ENCODE data around the gene UGT2B10.
"Not testable (repeated sequence)": the region's sequence is repeated elsewhere in the genome, so short reads cannot be mapped to it uniquely, and the experiment has no call there.

UGT2B10 gene
- 0 to 1.3 (median 0) reads per million in 17 experiments for total RNA-seq

DNA sequence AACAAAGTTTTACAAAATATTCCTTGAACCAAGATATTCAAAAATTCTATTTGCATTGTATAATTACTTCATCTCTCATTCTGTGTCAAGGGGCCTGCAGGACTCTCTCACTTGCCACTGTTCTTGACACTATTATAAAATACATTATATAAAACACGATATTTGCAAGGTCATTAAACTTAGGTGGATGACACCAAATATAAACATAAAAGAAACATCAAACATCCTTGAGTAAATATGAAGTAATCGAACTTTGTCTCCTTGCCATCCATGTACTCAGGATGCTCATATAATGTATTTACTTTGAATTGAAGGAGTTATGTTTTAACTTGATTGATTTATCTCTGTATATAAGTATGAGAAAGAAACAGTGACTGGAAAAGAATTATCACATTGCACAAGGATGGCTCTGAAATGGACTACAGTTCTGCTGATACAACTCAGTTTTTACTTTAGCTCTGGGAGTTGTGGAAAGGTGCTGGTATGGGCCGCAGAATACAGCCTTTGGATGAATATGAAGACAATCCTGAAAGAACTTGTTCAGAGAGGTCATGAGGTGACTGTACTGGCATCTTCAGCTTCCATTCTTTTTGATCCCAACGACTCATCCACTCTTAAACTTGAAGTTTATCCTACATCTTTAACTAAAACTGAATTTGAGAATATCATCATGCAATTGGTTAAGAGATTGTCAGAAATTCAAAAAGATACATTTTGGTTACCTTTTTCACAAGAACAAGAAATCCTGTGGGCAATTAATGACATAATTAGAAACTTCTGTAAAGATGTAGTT lies at the start of gene UGT2B10:
TSS of gene UGT2B10 (plus strand) at position 378 of the 793 bp plus-strand sequence. CDS start at position 404, 26 bp downstream.
- not testable (repeated sequence) for DNase-seq

- DNase-seq: not testable (repeated sequence)
Measured at GRCh38 chr4:68771836-68772235, 44.0 kb upstream of the UGT2B10 start.

GRCh38 chr4:68773699-68774098 lies 42.1 kb upstream of the UGT2B10 start:
- DNase-seq: no peak

GRCh38 chr4:68780232-68780631 lies 35.6 kb upstream of the UGT2B10 start:
- no peak for DNase-seq

DNA sequence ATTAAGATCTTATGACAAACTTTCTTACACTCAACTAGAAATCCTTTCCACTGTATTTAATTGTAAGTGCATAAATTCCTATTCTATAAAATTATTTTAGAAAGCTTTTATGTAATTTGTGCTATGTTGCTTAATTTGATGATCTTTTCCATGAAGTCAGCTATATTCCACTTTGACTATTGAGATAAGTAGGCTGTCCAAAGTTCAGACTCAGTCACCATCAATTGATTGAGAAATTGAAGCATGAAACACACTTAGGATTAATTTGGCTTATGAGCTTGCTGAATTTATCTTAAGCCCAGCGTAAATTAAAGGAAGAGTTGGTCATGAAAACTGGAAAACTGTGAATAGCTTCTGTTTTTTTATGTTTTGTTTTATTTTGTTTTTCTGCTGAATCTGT lies 18.7 kb upstream of the UGT2B10 start:
- no peak for DNase-seq

DNA sequence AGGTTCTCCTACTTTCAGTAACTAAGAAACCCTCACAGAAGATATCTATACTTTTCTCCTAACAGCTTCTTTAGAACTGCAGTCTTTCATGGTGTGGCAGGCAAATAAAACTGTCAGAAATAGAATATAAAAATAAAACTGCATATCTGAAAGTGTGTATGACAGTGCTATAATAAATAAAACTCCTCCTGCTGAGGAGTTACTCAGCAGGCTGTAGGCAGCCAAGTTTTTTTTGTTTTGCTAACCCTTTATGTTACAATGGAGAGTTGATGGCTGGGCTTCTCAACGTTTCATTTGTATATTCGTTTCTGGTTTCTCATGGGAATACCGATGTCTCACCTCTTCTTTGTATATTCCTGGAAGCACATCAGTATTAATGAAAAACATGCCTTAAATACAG lies 18.2 kb upstream of the UGT2B10 start:
- DNase-seq: no peak

DNA sequence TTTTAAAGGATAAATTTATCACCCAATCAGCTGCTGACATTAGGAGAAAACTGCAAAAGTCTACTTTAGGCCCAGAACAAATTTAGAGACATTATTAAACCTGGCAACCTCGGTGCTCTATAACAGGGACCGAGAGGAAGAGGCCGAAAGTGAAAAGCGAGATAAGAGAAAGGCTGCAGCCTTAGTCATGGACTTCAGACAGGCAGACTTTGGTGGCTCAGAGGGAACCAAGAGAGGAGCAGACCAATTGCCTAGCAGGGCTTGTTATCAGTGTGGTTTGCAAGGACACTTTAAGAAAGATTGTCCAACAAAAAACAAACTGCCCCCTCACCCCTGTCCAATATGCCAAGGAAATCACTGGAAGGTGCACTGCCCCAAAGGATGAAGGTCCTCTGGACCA lies 12.8 kb upstream of the UGT2B10 start:
- no peak for DNase-seq

GRCh38 chr4:68808060-68808459 lies 7.7 kb upstream of the UGT2B10 start:
- DNase-seq: no peak

GRCh38 chr4:68810919-68811318 lies 4.9 kb upstream of the UGT2B10 start:
- DNase-seq: no peak

- not testable (repeated sequence) for DNase-seq
Measured at GRCh38 chr4:68816410-68817265, 844 bp downstream of the UGT2B10 start.

GRCh38 chr4:68817386-68817785 lies 1.6 kb downstream of the UGT2B10 start:
- DNase-seq: no peak

GRCh38 chr4:68818030-68818462 lies 2.3 kb downstream of the UGT2B10 start:
- not testable (repeated sequence) for DNase-seq

DNA sequence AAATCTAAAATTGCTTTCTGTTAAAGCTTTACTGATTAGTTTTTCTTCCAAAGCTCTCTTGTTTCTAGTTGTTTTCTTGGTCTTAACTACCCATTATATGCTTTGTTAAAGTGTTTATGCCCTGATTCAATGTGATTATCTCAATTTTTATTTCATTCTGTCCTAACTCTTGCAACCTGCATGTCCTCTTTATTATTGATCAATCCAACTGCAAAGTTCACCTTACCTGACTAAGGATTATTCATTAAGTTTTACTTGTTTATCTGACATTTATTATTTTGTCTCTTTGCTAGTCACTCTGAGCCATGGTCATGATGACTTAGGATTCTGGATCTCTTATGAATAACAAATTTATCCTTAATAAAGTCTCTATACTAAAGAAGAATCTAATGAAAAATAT lies 15.8 kb downstream of the UGT2B10 start:
- DNase-seq: no peak

GRCh38 chr4:68850293-68850692 lies 34.5 kb downstream of the UGT2B10 start:
- DNase-seq: no peak

DNA sequence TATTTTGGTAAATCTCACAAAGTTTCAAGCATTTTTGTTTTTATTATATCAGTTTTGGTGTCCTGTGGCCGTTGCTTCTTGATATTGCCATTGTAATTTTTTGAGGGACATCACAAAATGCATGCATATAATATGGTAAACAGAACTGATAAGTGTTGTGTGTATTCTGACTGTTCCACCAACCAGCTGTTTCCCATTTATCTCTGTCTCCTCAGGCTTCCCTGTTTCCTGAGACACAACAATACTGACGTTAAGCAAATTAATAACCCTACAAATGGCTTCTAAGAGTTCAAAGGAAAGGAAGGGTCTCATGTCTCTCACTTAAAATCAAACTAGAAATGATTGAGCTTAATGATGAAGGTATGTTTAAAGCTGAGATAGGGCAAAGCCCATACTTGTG lies 40.0 kb downstream of the UGT2B10 start:
- DNase-seq: no peak

DNA sequence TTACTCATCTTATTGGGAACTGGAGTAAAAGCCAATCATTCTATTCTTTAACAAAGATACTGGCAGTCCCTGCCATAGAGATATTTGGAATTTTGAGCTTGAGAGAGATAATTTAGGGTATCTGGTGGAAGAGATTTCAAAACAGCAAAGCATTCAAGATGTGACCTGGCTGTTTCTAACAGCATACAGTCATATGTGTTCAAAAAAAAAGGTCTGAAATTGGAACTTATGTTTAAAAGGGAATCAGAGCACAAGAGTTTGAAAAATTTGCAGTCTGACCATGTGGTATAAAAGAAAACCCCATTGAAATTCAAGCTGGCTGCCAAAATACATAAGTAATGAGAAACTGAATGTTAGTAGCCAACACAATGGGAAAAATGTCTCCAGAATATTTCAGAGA lies 42.2 kb downstream of the UGT2B10 start:
- no peak for DNase-seq

- DNase-seq: no peak
Measured at GRCh38 chr4:68859655-68860054, 43.9 kb downstream of the UGT2B10 start.

DNA sequence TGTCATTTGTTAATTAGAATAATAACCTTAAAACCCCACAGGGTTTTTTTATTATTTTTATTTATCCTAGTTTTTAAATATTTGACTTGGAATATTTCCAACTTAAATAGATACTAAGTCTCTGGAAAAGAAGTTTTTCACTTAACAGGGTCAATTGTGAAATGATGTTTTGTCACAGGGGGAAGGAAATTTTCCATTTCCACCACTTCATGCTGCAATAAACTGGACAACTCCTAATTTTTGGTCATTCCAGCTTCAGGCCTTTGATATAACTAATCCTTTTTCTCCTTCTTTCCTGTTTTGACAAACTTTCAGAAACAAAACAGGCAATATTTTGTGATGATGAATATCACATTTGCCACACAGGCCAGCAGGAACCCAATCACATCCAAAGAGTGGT lies 45.3 kb downstream of the UGT2B10 start:
- no peak for DNase-seq

DNA sequence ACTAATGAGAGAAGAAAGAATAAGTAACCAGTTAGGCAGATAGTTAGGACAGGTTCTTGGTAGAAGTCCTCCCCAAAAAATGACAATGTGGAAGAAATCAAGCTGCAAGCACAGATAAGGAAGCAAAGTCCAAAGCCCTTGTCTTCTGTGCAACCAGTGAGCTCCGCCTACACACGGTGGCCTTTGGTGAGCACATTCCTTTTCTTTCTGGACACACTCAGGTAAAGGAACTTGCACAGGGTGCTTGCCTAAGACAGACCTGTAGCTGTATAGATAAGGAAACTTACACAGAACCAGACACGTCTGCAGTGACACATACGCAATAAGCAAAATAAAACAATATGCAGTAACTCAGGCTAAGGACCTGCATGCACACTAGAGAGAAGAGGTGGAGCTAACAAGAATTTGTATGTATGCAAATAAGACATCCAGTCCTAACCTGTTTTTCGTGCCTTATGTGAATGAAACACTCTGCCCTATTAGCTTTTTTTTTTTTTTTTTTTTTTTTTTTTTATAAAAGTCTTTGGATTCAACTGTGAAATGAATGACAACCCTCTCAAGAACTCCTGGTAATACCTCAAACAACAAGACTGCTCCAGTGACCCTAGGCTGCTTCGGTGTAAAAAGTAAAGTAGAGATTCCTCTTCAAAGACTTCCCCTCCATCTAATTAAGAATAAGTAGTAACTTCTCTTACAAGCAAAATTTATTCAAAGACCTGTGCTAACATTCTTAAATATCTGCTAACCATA lies 48.8 kb downstream of the UGT2B10 start:
- DNase-seq: no peak

DNA sequence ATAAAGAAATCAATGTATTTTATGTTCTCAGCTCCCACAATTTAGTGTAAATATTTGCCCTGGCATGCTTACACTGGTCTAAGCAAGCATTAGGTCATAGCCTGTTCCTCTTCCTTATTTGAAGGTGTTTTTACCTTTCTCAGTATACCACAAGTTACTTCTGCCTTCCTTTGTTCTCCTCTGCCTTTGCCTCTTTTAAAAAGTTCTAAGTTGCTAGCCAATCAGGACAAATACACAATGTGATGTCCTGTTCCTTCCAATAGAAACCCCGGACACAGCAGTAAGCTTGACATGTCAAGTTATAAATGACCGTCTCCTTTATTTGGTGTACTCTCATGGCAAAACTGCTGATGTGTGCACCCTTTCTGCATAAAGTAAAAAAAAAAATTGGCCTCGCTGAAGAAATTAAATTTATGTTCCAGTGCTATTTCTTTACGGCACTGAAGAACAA lies 49.4 kb downstream of the UGT2B10 start:
- no peak for DNase-seq

DNA sequence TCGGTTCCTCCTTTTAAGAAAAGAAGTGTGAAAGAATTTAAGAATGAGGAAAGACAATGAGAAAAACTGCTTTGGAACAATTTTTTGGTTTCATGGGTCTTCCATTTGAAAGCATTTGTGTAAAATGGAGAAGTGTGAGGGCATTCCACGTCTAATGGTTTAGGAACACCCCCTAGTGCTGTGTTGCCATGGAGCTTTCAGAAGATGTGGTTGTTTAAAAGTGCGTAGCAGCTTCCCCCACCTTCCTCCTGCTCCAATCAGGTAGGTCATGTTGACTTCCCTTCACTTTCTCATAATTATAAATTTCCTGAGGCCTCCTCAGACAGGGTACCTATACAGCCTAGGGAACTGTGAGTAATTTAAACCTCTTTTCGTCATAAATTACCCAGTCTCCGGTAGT lies 50.0 kb downstream of the UGT2B10 start:
- DNase-seq: no peak

GRCh38 chr4:68869274-68869773 lies 53.5 kb downstream of the UGT2B10 start:
- no peak for DNase-seq

Data from suppressor macrophage (primary cell).